ENCODE results near the gene MTRF1. TPM values are rescaled to one million over a fixed set of nuclear protein-coding genes. Genes with fewer than 3 reads are reported as not detected.

MTRF1 gene
- total and polyA plus RNA-seq, 2 of the 8 experiments (the other 6 are each of a cell fraction or from before 2014, with no cell fraction given): 8.0 to 19.2 TPM

DNA sequence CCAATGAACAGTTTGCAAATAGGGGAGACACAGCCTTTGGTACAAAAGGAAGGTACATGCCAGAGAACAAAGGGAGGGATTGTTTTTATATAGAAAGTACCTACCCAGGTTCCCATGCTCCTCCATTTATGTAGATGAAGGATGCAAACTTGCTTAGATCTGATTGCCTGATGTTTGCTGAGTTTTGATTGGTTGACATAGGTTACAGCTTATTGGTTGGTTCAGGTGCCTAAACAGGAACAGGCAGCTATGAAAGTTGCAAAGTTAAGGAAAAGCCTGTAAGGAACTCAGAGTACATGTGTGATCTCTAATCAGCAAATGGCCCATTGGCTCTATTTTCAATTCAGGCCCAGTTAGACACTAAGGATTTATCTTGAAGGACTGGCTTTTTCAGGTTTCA is 41.2 kb upstream of the MTRF1 start:
- Histone ChIP-seq H4K20me1 (replicated peaks in 1 of 2; ENCODE audit: control insufficient read depth in 1 of 2, insufficient read depth in 2 of 2, low read length in 2 of 2) (no peaks in the 10 kb centered on the region), H4K8ac (ENCODE audit: extremely low read depth, insufficient read depth, low read length) (no peak overlapping the region), H3K27ac (ENCODE audit: low read depth, low read length) (no peak overlapping the region), H3K14ac (ENCODE audit: insufficient read length) (no peak overlapping the region), H2BK15ac (ENCODE audit: low read length) (no peak overlapping the region), H3K4me3 (ENCODE audit: extremely low read depth in 1 of 4, insufficient read depth in 2 of 4, low read depth in 3 of 4, low read length in 4 of 4) (no peak overlapping the region), H3K9me3 (ENCODE audit: insufficient read depth in 2 of 2, low read depth in 1 of 2, low read length in 1 of 2) (no peaks in the 10 kb centered on the region), H3K79me1 (ENCODE audit: low read depth, low read length) (no peaks in the 10 kb centered on the region), H3K23me2 (ENCODE audit: low read depth, low read length) (no peaks in the 10 kb centered on the region; the same call in 1 of the 2 replicates), H4K5ac (ENCODE audit: insufficient read length, low read depth, low read length) (no peak overlapping the region), H3K18ac (ENCODE audit: extremely low read depth, low read length) (no peak overlapping the region), H4K91ac (replicated peaks; ENCODE audit: insufficient read length, low read length) (no peak overlapping the region), H3K9ac (replicated peaks in 1 of 4; ENCODE audit: extremely low read depth in 1 of 4, low read depth in 3 of 4, low read length in 3 of 4) (no peak overlapping the region), H2BK20ac (ENCODE audit: low read length) (no peak overlapping the region), H3K4ac (replicated peaks; ENCODE audit: insufficient read length, low read depth, low read length) (no peak overlapping the region), H3K4me2 (ENCODE audit: insufficient read depth in 1 of 2, low read depth in 2 of 2, low read length in 2 of 2) (no peak overlapping the region), H3K56ac (replicated peaks; ENCODE audit: insufficient read length, low read depth, low read length) (no peak overlapping the region), H2BK12ac (ENCODE audit: low read depth, low read length) (no peak overlapping the region), H2AFZ (ENCODE audit: low read length) (no peak overlapping the region), H3K27me3 (replicated peaks in 1 of 4; ENCODE audit: control insufficient read depth in 3 of 4, extremely low read depth in 1 of 4, insufficient read depth in 3 of 4, low read length in 3 of 4) (no peaks in the 10 kb centered on the region), H3K23ac (ENCODE audit: insufficient read length) (no peak overlapping the region), H3K79me2 (ENCODE audit: control insufficient read depth in 1 of 2, insufficient read depth in 2 of 2, low read length in 2 of 2) (no peaks in the 10 kb centered on the region), H2AK5ac (ENCODE audit: low read depth, low read length) (no peak overlapping the region), H3K4me1 (replicated peaks in 1 of 4; ENCODE audit: control insufficient read depth in 3 of 4, insufficient read depth in 4 of 4, low read length in 3 of 4) (no peaks in the 10 kb centered on the region; a peak in 1 of 7 replicates), H2BK5ac (ENCODE audit: low read depth, low read length) (no peak overlapping the region), H3K36me3 (ENCODE audit: control insufficient read depth in 2 of 4, insufficient read depth in 4 of 4, low read length in 3 of 4) (no peaks in the 10 kb centered on the region), H2BK120ac (replicated peaks; ENCODE audit: low read depth, low read length) (no peak overlapping the region)
- ChIA-PET POLR2A (ENCODE audit: partially characterized antibody) (no interaction called here), CTCF (ENCODE audit: partially characterized antibody) (interaction anchor here (1.2 kb wide), 1 partner anchor 235 kb away, joined by 3 read pairs; no protein-coding TSS in a partner anchor)
- DNase-seq (ENCODE audit: low read depth in 1 of 2, low spot score in 2 of 2) (no peak), FAIRE-seq (no peak)
- TF ChIP-seq CBX5 (IDR thresholded peaks at IDR 0.05; ENCODE audit: low read depth, low read length): no peak
- TF ChIP-seq GTF2F1 (IDR thresholded peaks at IDR 0.05; ENCODE audit: borderline replicate concordance, low read depth, low read length): no peak
- no peak for TF ChIP-seq POU5F1 (IDR thresholded peaks at IDR 0.05; ENCODE audit: low read depth, low read length)
- TF ChIP-seq EGR1 (IDR thresholded peaks at IDR 0.05; ENCODE audit: borderline replicate concordance, low read depth, low read length): no peak
- TF ChIP-seq CREB1 (IDR thresholded peaks at IDR 0.05): no peak
- no peak for TF ChIP-seq KDM1A (IDR thresholded peaks at IDR 0.05; ENCODE audit: borderline replicate concordance, low read length)
- TF ChIP-seq ZNF274 (IDR thresholded peaks at IDR 0.05; ENCODE audit: borderline replicate concordance, extremely low read depth, low read length): no peak
- no peak for TF ChIP-seq SP4 (IDR thresholded peaks at IDR 0.05; ENCODE audit: low read length)
- TF ChIP-seq, protein P1, sequence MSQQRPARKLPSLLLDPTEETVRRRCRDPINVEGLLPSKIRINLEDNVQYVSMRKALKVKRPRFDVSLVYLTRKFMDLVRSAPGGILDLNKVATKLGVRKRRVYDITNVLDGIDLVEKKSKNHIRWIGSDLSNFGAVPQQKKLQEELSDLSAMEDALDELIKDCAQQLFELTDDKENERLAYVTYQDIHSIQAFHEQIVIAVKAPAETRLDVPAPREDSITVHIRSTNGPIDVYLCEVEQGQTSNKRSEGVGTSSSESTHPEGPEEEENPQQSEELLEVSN (IDR thresholded peaks at IDR 0.05): no peak
- TF ChIP-seq SAP30 (IDR thresholded peaks at IDR 0.05; ENCODE audit: insufficient read depth, insufficient replicate concordance, low read length): no peak
- TF ChIP-seq SUZ12 (IDR thresholded peaks at IDR 0.05; ENCODE audit: low read length): no peak
- TF ChIP-seq BCL11A (IDR thresholded peaks at IDR 0.05; ENCODE audit: low read depth in 2 of 2, low read length in 2 of 2): no peak
- TF ChIP-seq NRF1 (IDR thresholded peaks at IDR 0.05; ENCODE audit: low read depth, low read length): no peak
- no peak for TF ChIP-seq SIX5 (IDR thresholded peaks at IDR 0.05; ENCODE audit: low read depth, low read length)
- no peak for TF ChIP-seq CHD1 (IDR thresholded peaks at IDR 0.05; ENCODE audit: low read depth, low read length)
- TF ChIP-seq BRCA1 (IDR thresholded peaks at IDR 0.05; ENCODE audit: low read depth, low read length): no peak

Data from H1 (cell line).